CD1c-positive myeloid dendritic cell (primary cell): ENCODE results near the gene DYNLRB1.
"Not testable (repeated sequence)": the region's sequence is repeated elsewhere in the genome, so short reads cannot be mapped to it uniquely, and the experiment has no call there.

ENCODE experiments used
- DNase-seq: peaks from one replicate; pipeline ENCODE4 v3.0.0-alpha.2; 2016; ENCODE audit errors: extremely low spot score

Gene DYNLRB1

DNA sequence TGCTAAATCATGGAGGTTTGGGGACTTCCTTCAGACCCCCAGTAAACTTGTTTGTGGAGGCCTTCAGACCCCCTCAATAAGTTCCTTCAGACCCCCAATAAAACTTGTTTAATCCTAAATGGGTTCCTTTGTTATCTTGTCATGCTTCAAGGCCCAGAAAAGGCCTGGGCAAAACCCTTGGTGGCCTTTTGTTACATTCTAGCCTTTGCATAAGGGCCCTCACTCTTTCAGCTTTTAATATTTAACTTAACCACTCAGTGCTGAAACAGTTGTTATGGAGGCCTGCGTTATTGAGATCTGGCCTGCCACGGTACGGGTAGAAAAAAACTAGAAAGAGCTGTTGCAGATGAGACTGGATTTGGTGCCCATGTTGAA is 4.3 kb upstream of the DYNLRB1 start:
- DNase-seq, result no peak

DNA sequence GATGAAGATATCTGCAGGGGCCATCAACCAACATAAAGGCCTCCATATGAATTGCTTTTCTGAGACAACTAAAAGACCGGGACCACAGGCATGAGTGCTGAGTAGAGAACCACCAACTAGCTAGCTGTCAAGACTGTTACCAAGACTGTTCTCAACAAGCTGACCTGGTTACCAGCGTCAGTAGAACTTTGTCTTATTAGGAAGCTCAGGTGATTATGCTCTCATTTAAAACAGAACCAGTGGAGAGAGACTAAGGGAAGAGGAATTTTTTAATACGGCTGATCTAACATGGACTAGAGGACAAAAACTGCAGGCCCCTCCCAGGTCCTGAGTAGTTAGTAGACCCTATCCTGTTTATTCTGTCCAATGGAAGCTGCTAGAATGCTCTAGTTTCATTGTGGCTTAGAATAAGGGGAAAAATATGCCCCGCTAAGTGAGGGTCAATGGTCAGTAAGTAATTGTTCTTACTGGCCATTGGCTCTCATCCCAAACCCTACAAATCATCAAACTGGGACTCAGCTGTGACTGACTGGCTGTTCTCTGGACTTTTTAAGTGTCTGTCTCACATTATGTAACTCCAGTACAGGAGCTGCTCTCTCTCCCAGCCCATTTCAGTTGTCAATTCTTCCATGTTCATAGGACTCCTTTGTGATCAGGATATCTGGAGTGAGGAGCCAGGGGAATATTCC is 3.8 kb upstream of the DYNLRB1 start:
- no peak for DNase-seq

DNA sequence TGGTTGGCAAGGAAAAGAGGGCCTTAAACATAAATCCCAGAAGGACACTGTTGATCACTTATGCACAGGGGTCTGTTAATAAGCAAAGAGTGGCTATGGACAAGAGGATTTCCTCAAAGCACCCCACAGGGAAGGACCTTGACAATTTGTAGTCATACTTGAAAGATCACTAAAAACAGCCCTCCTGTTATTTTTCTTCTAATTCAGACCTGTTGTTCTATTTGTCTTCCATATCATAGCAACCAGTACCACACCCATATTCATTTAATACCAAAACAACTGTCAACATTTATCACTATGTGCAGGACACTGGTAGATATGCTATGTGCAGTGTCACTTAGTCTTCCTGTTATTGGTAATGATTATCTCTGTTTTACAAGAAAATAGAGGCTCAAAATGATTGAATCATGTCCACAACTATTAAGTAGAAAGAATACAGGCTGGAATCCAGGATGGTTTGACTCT is 3.2 kb upstream of the DYNLRB1 start:
- no peak for DNase-seq

DNA sequence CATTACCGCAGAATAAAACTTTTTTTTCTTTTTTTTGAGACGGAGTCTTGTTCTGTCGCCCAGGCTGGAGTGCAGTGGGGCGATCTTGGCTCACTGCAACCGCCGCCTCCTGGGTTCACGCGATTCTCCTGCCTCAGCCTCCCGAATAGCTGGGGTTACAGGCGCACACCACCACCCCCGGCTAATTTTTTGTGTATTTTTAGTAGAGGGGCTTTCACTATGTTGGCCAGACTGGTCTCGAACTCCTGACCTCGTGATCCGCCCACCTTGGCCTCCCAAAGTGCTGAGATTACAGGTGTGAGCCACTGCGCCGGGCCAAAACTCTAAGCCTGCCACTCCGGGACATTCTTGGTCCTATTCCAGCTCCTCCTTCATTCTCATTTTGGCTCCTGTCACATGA is 2.2 kb upstream of the DYNLRB1 start:
- not testable (repeated sequence) for DNase-seq

DNA sequence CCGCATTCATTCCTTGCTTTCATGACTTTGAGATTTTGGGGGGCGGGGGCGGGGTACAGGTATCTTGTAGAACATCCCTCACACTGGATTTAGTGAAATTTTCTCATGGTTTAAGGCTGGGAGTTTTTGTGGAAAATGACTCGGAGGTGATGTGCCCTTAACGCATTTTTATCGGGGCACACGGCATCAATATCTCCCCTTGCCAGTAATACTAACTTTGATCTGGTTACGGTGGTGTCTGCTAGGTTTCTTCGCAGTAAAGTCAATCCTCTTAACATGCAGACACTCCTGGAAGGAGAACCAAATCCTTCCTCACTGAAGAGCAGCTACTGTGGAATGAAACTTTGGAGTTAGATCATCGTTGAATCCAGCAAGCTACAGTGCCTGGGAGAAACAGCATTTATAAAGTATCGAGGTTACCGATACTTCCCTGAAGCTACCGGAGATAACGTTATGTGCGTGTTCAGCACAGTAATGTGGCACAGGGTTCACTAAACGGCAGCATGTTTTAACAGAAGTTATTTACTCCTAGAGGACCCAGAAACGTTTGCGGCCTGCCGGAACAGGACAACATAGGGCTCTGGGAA is 1.2 kb upstream of the DYNLRB1 start:
- DNase-seq, result peak; percentile 39

DNA sequence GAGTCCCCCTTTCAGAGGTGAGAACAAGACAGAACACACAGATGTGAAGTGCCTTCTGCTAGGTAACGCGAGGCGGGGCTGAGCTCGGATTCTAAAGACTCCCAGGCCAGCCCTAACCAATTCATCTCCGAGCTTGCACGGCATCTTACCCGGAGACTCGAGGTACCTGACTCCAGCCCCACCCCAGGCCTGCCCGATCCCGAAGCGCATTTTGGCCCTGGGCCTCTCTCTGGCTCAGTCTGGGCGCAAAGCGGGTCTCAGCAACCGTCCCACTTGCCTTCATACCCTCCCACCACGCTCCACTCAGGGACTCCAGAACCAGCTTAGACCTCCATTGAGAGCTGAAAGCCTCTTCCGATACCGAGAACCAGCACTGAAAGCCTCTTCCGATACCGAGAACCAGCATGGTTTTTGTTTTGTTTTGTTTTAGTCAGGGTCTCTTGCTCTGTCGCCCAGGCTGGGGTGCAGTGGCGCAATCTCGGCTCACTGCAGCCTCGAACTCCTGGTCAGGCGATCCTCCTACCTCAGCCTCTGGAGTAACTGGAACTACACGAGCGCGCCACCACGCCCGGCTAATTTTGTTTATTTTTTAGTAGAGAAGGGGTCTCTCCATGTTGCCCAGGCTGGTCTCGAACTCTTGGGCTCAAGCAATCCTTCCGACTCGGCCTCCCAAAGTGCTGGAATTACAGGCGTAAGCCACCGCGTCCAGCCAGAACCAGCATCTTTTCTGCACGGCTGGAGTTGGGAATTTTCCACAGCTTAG is 557 bp upstream of the DYNLRB1 start:
- DNase-seq, result peak; percentile 24

DNA sequence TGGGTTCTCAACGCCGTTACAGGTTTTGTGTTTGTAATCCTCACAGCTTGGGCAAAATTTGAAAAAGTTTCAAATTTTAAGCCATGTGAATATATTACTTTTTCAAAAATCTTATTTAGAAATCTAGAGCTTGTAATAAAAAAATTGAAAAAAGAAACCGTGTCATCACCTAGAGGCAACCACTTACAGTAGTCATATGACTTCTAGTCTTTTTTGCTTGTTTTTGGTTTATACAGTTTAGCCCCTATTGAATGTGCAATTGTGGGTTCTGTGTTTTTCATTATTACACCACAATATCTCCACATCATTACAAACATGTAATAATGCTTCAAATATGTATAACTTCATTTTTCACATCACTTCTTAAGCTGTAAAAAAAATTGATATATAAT is 888 bp downstream of the DYNLRB1 start:
- DNase-seq, result no peak

DNA sequence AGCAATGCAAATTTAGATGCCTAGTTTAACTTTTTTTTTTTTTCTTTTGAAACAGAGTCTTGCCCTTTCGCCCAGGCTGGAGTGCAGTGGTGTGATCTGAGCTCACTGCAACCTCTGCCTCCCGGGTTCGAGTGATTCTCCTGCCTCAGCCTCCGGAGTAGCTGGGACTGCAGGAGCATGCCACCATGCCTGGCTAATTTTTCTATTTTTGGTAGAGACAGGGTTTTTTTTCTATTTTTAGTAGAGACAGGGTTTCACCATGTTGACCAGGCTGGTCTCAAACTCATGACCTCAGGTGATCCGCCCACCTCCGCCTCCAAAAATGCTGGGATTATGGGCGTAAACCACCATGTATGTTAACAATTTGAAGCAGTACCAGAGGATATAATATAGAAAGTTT is 2.6 kb downstream of the DYNLRB1 start:
- DNase-seq, result not testable (repeated sequence)

DNA sequence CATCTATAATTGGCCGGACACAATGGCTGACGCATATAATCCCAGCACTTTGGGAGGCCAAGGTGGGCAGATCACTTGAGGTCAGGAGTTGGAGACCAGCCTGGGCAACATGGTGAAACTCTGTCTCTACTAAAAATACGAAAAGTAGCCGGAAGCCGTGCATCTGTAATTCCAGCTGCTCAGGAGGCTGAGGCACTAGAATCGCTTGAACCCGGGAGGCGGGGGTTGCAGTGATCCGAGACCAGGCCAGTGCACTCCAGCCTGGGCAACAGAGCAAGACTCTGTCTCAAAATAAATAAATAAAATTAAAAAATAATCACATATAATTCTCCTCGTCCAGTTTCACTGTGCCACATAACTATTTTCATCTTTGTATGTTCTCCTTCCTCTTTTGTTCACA is 3.6 kb downstream of the DYNLRB1 start:
- DNase-seq, result not testable (repeated sequence)

DNA sequence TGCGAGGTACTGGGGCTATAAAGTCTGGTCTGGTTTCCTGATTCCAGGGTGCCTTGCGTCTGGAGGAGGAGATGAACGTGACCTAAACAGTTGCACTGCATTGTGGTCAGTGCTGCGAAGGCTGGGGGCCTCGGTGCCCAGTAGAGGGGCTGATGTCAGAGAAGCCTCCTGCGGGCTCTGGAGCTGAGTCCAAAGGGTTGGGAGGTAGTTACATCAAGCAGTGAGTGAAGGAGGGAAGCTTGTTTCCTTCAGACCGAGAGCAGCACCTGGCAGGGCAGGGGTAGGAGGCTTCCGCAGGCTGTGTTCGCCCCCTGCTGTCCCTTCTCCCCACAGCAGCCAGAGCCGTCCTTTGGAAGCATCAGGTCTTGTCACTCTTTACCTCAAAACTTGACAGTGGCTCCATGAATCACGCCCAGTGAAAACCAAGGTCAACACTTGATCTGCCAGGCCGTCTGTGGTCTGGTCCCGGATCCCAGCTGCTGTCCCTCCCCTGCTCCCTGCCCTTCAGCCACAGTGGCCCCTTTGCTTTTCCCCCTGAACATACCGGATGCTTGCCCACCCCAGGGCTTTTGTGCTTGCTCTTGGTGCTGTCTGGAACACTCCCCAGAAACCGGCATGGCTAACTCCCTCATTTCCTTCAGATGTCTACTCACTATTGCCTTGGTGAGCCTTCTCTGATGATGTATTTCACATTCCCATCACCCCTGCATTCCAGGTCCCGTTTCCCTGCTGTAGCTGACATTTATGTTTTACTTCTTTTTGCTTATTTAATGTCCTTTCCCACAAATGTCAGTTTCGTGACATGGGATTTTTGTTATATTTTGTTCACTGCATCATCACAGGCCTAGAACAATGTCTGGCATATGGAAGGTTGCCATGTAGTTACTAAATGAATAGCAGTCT is 7.0 kb downstream of the DYNLRB1 start:
- DNase-seq, result peak; percentile 26

DNA sequence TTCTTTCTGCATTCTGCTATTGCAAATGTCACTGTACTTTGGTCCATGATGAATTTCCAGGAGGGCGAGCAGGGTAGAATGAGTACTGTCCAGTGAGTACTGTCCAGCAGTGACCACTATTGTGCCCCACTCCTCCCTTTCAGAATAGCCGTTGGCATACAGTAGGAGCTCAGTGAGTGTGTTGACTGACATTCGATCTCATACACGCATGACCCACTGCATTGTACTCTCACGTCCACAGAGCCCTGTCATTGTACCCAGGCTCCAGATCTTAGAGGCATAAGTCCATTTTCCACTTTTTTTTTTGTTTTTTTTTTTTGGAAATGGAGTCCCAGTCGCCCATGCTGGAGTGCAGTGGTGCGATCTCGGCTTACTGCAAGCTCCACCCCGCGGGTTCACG is 8.2 kb downstream of the DYNLRB1 start:
- no peak for DNase-seq

DNA sequence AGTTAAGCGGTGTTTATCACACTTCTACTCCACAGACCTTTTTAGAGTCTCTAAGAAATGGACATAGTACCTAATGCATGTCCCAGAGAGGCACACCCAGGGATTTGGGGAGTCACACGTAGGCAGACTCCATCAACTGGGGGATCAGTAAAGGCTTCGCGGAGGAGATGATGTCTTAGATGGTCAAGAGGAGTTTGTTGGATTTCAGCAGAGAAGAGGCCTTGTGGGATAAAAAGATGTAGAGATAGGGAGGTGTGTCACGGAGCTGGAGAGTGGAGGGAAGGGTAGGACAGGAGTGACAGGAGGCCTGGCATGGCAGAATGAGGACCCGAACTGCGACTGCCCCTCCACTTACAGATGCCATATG is 9.1 kb downstream of the DYNLRB1 start:
- no peak for DNase-seq

DNA sequence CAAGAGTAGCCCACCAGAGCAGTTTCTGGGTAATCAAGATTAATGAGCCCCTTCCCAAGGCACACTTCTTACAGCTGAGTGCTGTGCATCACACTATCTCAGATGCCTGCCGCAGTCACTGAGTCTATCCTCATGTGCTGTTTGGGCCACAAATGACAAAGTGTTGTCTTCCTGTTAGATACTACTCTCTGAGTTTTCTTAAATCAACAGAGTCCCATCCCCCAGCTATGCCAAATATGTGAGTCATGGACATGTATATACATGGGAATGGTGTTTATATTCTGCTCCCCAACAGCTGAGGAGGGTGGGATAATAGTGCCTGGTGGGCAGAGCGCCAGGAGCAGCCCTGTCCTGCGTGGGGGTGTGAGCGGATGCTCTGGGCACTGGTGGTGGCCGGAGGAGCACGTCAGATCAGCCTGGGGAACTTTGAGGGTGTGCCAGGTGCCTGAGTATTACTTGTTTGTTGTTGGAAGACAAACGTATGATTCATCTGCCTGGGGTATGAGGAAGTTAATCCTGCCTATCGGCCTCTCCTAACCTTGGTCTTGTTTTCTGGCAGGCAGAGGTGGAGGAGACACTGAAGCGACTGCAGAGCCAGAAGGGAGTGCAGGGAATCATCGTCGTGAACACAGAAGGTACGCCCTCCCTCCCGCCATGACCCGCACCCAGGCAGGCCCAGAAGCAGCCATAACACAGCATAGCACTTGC is 9.6 kb downstream of the DYNLRB1 start:
- DNase-seq, result peak; percentile 7

DNA sequence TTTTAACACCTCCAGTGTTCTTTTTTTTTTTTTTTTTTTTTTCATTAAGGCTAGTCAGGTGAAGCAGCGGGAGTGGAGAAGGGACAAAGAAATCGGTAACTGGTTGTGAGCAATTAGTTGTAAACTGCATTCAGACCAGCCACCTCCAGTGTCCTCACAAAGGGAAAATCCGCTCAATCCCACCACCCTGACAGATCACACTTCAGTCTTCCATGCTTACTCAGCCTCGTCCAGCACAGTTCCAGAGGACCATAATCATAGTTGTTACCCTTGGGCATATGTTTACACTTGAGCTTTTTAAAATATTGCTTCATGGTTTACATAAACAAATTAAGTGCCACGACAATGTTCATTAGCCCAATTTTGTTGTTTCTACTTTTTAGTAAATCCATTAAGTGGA is 10.2 kb downstream of the DYNLRB1 start:
- no peak for DNase-seq

DNA sequence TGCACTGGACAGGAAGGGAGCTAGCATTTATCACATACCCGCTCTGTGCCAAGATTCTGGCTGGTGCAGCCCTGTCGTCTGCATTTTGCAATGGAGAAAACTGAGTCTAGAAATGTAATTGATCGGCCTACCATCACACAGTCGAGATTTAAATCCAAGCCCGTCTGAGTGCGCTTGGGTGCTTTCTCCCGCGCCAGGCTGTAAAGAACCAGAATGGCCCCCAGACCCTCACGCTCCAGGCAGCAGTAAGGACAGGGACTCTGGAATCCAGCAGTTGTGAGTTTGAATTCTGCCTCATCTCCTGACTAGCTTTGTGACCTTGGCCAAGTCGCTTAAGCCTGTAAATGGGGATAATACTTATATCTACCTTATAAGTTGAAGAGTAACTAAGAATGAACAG is 10.8 kb downstream of the DYNLRB1 start:
- no peak for DNase-seq

DNA sequence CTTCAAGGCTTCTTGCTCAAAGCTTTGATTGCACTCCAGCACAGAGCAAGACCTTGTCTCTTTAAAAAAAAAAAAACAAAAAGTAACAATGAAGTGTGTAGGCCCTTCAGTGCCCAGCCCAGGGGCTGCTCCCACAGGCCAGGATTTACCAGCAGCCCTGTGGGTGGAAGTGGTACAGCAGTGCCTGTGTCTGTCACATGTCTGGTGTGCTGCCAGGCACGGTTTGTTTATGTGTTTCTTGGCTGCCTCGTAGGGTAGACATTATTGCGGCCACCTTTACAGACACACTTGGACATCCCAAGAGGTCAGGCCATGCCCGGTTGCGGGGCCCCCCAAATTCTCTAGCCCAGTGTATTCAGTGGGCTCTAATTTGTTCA is 12.7 kb downstream of the DYNLRB1 start:
- DNase-seq, result no peak

DNA sequence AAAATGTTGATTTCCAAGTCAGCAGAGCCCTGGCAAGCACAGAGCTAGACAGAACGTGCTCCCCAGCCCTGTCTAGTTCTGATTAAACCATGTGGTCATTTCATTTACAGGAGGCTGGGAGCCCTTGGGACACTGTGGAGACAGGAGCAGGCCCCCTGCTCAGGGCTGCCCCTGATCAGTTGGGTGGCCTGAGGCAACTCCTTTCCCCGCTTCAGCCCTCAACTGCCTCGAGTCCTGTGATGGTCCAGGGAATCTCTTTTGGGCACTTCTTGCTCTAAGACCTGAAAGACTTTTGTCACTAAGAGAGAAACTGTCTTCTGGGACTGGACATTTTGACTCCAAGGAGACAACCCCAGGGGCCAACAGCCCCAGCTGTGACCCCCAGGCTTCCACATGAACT is 13.5 kb downstream of the DYNLRB1 start:
- no peak for DNase-seq

DNA sequence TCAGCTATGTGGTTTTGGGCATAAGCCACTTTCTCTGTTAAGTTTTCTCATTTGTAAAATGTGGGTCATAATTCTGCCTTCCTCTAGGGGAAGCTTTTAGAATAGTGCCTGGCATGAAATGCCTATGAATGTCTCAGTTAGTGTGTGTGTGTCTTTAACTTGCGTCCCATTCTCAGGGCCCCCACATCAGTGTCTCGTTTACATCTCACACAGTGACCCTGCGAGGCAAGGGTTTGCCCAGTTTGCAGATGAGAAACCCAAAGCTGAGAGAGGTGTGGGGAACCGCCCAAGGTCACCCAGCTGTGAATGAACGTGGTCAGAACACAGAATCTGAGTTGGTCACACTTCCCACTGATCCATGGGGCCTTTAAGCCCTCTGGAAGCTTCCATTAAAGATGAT is 14.1 kb downstream of the DYNLRB1 start:
- no peak for DNase-seq

DNA sequence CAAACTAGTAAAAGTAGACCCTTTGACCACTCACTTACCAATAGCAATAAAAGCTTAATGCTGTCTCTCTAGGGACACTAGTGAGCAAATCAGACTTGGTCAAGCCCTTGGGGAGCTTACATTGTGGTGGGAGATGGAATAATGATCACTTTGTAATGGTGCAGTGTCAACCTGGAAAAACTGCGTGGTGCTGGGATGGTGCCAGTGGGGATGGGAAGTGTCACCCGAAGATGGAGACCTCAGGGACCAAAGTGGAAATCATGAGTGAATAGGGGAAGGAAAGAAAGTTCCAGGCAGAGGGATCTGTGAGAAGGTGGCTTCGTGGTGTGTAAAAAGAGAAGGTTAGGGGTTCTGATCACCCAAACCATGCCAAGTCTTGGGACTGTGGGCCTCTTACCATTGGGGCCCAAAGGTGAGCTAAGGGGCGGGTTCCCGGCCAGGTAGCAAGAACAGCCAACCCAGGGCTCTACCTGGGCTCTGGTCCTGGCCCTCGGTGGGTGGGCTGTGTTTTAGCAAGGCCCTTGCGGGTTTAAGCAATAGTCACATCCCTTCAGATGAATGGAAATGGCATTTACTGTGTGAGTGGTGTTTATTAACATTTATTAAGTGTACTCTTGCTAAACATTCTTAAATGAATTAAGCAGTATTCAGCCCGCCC is 15.5 kb downstream of the DYNLRB1 start:
- DNase-seq, result no peak

DNA sequence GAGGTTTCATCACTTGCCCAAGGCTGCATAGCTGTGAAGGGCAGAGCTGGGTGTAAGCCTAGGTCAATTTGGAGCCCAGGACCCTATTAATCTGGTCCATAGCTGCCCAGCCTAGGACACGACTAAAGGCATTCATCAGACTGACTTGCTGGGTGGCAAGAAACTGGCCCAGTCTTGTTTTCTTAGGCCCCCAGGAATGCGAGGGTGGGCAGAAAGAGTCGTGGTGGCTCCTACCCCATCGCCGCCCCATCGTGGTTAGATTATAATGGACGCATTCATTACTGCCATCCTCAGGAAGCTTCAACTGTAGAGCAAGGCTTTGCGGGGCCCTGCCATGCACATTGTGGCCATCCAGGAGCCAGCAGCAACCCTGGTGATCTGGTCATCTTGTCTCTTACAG is 16.1 kb downstream of the DYNLRB1 start:
- no peak for DNase-seq

DNA sequence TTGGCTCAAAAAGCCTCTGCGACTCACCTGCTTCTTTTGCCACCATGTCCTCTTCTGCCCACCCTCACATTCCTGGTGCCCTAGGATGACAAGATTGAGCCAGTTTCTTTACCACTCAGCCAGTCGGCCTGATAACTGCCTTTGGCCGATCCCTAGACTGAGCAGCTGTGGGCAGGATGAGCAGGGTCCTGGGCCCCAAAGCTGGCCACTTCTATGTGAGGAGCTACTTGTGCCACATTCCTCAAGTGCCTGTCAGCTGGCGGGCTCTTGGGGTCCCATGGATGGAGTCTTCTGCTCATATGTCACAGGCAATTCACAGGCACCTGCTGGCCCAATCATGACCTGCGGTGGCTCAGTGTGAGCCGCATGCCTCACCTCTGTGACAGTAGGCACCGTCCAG is 16.5 kb downstream of the DYNLRB1 start:
- DNase-seq, result no peak
